Neural cell (in vitro differentiated cells): Measurements from ENCODE around the gene S1PR1.

Experiments
- CTCF ChIP-seq: fragments of 450-650 bp; IDR thresholded peaks from 2 replicates; pipeline ENCODE4 v1.5.1; 2014; ENCODE audit warnings: antibody characterized with exemption, mild to moderate bottlenecking, moderate library complexity; ENCODE audit not compliant: poor library complexity, severe bottlenecking
- EP300 ChIP-seq: fragments of 450-650 bp; conservative IDR thresholded peaks from 2 replicates; pipeline ENCODE4 v1.6.1; 2014; ENCODE audit warnings: antibody characterized with exemption, mild to moderate bottlenecking, moderate library complexity; ENCODE audit not compliant: poor library complexity, severe bottlenecking
- EZH2 ChIP-seq: fragments of 200-600, 300-800 bp; shearing (Covaris generic), sonication (generic); IDR thresholded peaks from 2 replicates; pipeline ENCODE4 v1.6.1; 2014; ENCODE audit warnings: antibody characterized with exemption, low read length, borderline replicate concordance, mild to moderate bottlenecking; ENCODE audit not compliant: insufficient read depth, poor library complexity, severe bottlenecking
- MXI1 ChIP-seq: fragments of 450-650 bp; conservative IDR thresholded peaks from 2 replicates; pipeline ENCODE4 v1.6.1; 2014; ENCODE audit warnings: antibody characterized with exemption, mild to moderate bottlenecking; ENCODE audit not compliant: poor library complexity, severe bottlenecking
- POLR2AphosphoS5 ChIP-seq: IDR thresholded peaks from 2 replicates; pipeline ENCODE4 v1.6.1; 2012
- RAD21 ChIP-seq: fragments of 450-650 bp; conservative IDR thresholded peaks from 2 replicates; pipeline ENCODE4 v1.6.1; 2014; ENCODE audit warnings: antibody characterized with exemption, mild to moderate bottlenecking, moderate library complexity
- REST ChIP-seq: IDR thresholded peaks from 2 replicates; pipeline ENCODE4 v1.6.1; 2012; ENCODE audit warnings: borderline replicate concordance
- TAF1 ChIP-seq: IDR thresholded peaks from 2 replicates; pipeline ENCODE4 v1.6.1; 2012; ENCODE audit warnings: low read depth

- TF ChIP-seq CTCF (no peak), REST (no peak), RAD21 (no peak), EZH2 (no peak), TAF1 (no peak), POLR2AphosphoS5 (no peak), MXI1 (no peak), EP300 (no peak)
These were observed 45.7 kb downstream of the S1PR1 start for GRCh38 chr1:101282314-101283038.
